ENCODE data around the gene MED29. TPM values are rescaled to one million over a fixed set of nuclear protein-coding genes. Genes with fewer than 3 reads are reported as not detected.
A peak's percentile ranks its signal among the peaks of the same experiment; 100 is the strongest.

Gene MED29
- total and polyA plus RNA-seq, 2 of the 13 experiments (the other 11 are each of a cell fraction or from before 2014, with no cell fraction given): 14.0 to 19.7 TPM

GRCh38 chr19:39445196-39446111 is 54.3 kb downstream of the MED29 start, which contains the start of gene SUPT5H (continued):
- TF ChIP-seq ZNF34 (CRISPR knock-in tag; IDR thresholded peaks at IDR 0.05; ENCODE audit: borderline replicate concordance): no peak
- TF ChIP-seq BHLHE40 (IDR thresholded peaks at IDR 0.05; ENCODE audit: low read length): peak; percentile 83
- TF ChIP-seq ZNF205 (CRISPR knock-in tag; IDR thresholded peaks at IDR 0.05): no peak
- TF ChIP-seq PRDM10 (CRISPR knock-in tag; IDR thresholded peaks at IDR 0.05; ENCODE audit: low read depth): peak; percentile 60; the same call in 1 of the 2 replicates
- TF ChIP-seq AFF4 (CRISPR knock-in tag; IDR thresholded peaks at IDR 0.05): no peak
- TF ChIP-seq NFKBIZ (CRISPR knock-in tag; IDR thresholded peaks at IDR 0.05): peak; percentile 68; the same call in 1 of the 2 replicates
- peak; percentile 70; the same call in 1 of the 2 replicates for TF ChIP-seq TSC22D2 (CRISPR knock-in tag; IDR thresholded peaks at IDR 0.05; ENCODE audit: borderline replicate concordance)
- no peak for TF ChIP-seq HMGA1 (CRISPR knock-in tag; conservative IDR thresholded peaks at IDR 0.05)
- TF ChIP-seq NR0B2 (CRISPR knock-in tag; IDR thresholded peaks at IDR 0.05): peak; percentile 79; the same call in 1 of the 2 replicates
- no peak for TF ChIP-seq ZBTB21 (CRISPR knock-in tag; IDR thresholded peaks at IDR 0.05)
- TF ChIP-seq ONECUT2 (CRISPR knock-in tag; IDR thresholded peaks at IDR 0.05): no peak
- TF ChIP-seq CCAR2 (optimal IDR thresholded peaks at IDR 0.05; ENCODE audit: low read depth, low read length): no peak
- no peak for TF ChIP-seq RARG (CRISPR knock-in tag; IDR thresholded peaks at IDR 0.05; ENCODE audit: low read depth)
- peak; percentile 44; the same call in 1 of the 2 replicates for TF ChIP-seq ZBTB7A (CRISPR knock-in tag; IDR thresholded peaks at IDR 0.05)
- no peak for TF ChIP-seq SMC3 (IDR thresholded peaks at IDR 0.05; ENCODE audit: low read length)
- no peak for TF ChIP-seq ZNF253 (CRISPR knock-in tag; IDR thresholded peaks at IDR 0.05; ENCODE audit: borderline replicate concordance)
- TF ChIP-seq PRMT3 (CRISPR knock-in tag; IDR thresholded peaks at IDR 0.05; ENCODE audit: borderline replicate concordance, low read depth): no peak
- TF ChIP-seq ZNF451 (CRISPR knock-in tag; IDR thresholded peaks at IDR 0.05): peak; percentile 93
- TF ChIP-seq SP4 (CRISPR knock-in tag; IDR thresholded peaks at IDR 0.05): peak; percentile 74; the same call in 1 of the 2 replicates
- TF ChIP-seq ZNF749 (CRISPR knock-in tag; IDR thresholded peaks at IDR 0.05; ENCODE audit: borderline replicate concordance): no peak

All from HepG2 (cell line).